Nephron (organoid): ENCODE results near the gene PPP2R2C.

ENCODE experiments used
- H3K27ac Mint-ChIP-seq, 3 experiments: 2 replicates each; pipeline ENCODE4 v1.8.0; 2020; ENCODE audit warnings: mixed read lengths in 3 of 3, mild to moderate bottlenecking in 2 of 3, moderate library complexity in 1 of 3
- H3K27me3 Mint-ChIP-seq: 2 replicates; pipeline ENCODE4 v1.8.0; 2021; ENCODE audit warnings: low read depth, mild to moderate bottlenecking, moderate library complexity, mixed read lengths
- H3K36me3 Mint-ChIP-seq: 2 replicates; pipeline ENCODE4 v1.8.0; 2020; ENCODE audit warnings: low read depth, mixed read lengths
- H3K4me1 Mint-ChIP-seq: 2 replicates; pipeline ENCODE4 v1.8.0; 2020; ENCODE audit warnings: mixed read lengths
- H3K4me3 Mint-ChIP-seq, 3 experiments: 2 replicates each; pipeline ENCODE4 v1.8.0; 2020; ENCODE audit warnings: mild to moderate bottlenecking in 3 of 3, mixed read lengths in 3 of 3, moderate library complexity in 2 of 3
- H3K9me3 Mint-ChIP-seq: 2 replicates; pipeline ENCODE4 v1.8.0; 2020; ENCODE audit warnings: mixed read lengths
- CTCF ChIP-seq, 3 experiments: fragments of 200-600 bp; sonication (generic); IDR thresholded peaks; one replicate each; pipeline ENCODE4 v1.5.0; 2021; ENCODE audit warnings: antibody characterized with exemption in 3 of 3; ENCODE audit not compliant: unreplicated experiment in 3 of 3

The PPP2R2C gene

DNA sequence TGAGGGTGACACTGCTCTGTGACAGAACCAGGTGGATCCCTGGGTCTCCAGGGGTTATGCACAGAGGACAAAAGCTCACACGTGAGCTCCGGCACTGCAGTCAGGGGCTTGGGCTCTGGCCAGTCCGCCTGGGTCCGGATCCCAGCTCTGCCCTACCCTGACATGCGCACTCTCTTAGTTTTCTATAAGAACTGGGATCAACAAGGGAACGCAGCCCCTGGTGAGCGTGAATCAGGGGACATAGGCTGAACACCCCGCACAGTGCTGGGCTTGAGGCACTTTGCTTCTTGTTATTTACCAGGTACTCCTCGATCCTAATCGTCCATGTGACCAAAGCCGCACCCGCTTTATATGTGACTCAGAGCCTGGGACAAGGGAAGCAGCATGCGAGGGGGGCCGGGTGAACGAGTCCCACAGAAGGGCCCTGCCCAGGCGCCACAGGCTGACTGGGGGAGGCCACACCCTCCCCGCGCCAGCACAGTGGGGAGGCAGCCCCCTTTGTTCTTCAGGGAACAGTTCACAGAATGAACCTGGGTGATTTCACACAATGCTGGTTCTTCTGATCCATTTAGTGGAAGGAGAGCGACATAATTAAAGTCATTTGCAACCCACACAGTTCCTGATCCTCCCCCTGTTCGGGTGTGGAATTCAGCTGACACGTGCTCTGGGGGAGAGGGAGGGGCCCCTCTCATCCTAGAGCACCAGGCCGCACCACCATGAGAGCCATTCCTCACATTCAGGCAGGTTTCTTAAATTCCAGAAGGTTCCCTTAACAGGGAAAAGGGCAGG, 147.2 kb downstream of the PPP2R2C start:
- peak overlapping the region in 1 of 3 experiments; percentile 53 for H3K27ac Mint-ChIP-seq
- H3K9me3 Mint-ChIP-seq: peaks cover 3% of the 10 kb centered on the region
- H3K27me3 Mint-ChIP-seq: peaks cover 40% of the 10 kb centered on the region
- no peaks in the 10 kb centered on the region for H3K4me1 Mint-ChIP-seq
- TF ChIP-seq CTCF (IDR thresholded peaks at IDR 0.05; ENCODE audit: unreplicated experiment in 3 of 3): no peak
- no peaks in the 10 kb centered on the region for H3K36me3 Mint-ChIP-seq
- H3K4me3 Mint-ChIP-seq: no peak overlapping the region

DNA sequence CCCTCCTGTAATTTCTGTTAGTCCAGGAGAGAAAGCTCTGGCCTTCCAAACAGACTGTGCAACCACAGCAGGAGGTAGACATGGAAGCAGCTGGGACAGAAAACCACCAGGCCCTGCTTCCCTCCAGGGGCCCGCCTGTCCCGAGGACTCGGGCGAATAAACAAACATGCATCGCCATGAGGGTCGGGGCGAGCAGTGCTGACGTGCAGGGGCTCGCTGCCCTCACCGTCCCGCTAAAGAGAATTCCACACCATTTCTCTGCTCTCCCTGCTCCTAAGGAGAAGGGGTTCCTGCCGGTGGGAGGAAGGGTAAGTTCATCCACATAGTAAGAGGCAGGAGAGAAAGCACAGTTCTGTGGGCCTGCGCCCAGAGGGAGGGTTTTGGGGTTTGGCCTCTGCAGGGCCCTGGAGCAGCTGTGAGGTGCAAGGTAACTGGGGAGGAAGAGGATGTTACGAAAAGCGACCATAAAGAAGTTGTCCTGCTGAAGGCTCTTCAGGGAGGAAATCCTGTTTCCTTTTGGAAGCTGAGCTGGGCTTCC, 147.9 kb downstream of the PPP2R2C start:
- TF ChIP-seq CTCF (IDR thresholded peaks at IDR 0.05; ENCODE audit: unreplicated experiment in 3 of 3): no peak
- no peak overlapping the region for H3K4me3 Mint-ChIP-seq
- peaks cover 3% of the 10 kb centered on the region for H3K9me3 Mint-ChIP-seq
- H3K36me3 Mint-ChIP-seq: no peaks in the 10 kb centered on the region
- H3K27me3 Mint-ChIP-seq: peaks cover 35% of the 10 kb centered on the region
- no peaks in the 10 kb centered on the region for H3K4me1 Mint-ChIP-seq
- peak overlapping the region in 1 of 3 experiments; percentile 53 for H3K27ac Mint-ChIP-seq

DNA sequence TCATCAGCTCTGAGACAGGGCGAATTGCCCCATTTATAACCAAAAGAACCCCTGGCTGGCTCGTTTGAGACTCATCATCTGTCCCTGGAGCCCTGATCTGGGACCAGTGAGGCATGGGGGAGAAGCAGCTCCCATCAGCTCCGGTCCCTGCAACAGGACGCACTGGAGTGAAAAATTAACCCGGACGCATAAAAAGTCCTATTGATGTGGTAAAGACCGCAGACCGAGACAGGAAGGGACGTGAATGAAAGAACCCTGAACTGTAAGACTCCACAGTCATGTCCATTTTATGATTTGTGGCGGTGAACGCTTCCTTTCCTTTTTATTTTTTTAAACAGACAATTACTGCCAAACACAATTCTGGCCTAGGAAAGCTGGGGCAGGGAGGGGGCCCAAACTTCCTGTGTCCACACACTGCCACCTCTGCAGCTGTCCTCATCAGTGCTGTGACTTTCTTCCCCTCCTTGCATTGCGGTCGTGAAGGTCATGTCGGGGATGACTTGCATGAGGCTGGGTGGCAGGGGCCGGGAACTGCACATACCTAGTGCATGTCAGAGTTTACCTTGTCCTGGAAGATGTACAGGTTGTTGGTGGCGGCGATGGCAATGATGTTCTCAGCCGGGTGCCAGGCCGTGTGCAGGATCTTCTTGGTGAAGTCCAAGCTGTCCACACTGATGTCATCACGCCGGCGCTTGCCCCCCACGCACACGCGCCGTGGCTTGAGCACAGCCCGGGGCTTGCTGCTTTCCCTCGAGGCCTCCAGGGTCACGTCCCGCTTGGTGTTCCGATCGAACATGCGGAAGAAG, 149.4 kb downstream of the PPP2R2C start:
- no peak overlapping the region for H3K27ac Mint-ChIP-seq
- H3K4me1 Mint-ChIP-seq: no peaks in the 10 kb centered on the region
- peaks cover 3% of the 10 kb centered on the region for H3K9me3 Mint-ChIP-seq
- no peaks in the 10 kb centered on the region for H3K36me3 Mint-ChIP-seq
- H3K4me3 Mint-ChIP-seq: no peak overlapping the region
- TF ChIP-seq CTCF (IDR thresholded peaks at IDR 0.05; ENCODE audit: unreplicated experiment in 3 of 3): no peak
- H3K27me3 Mint-ChIP-seq: peaks cover 27% of the 10 kb centered on the region

GRCh38 chr4:6322067-6322760, 150.2 kb downstream of the PPP2R2C start:
- Mint-ChIP-seq H3K4me3 (no peak overlapping the region), H3K27me3 (peaks cover 19% of the 10 kb centered on the region), H3K4me1 (no peaks in the 10 kb centered on the region), H3K36me3 (no peaks in the 10 kb centered on the region), H3K27ac (no peak overlapping the region), H3K9me3 (peaks cover 3% of the 10 kb centered on the region)
- no peak for TF ChIP-seq CTCF (IDR thresholded peaks at IDR 0.05; ENCODE audit: unreplicated experiment in 3 of 3)

DNA sequence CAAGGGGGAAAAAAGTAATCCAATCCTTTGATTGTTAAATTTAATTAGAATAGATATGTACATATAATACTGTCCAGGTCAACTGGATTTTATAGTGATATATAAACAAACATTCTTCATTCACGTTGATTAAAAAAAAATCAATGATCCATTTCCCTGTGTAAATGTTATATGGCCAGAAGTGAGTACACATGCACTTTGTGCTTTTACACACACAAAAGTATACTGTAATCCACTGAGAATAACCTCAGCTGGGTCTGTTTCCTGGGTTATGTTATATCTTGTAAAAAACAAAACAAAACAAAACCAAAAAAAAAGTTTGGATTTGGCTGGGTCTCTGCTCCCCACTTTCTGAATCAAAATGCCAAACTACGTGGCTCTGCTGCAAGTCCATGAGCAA, 151.1 kb downstream of the PPP2R2C start:
- no peak overlapping the region for H3K4me3 Mint-ChIP-seq
- peaks cover 3% of the 10 kb centered on the region for H3K9me3 Mint-ChIP-seq
- H3K27ac Mint-ChIP-seq: no peak overlapping the region
- H3K36me3 Mint-ChIP-seq: no peaks in the 10 kb centered on the region
- H3K27me3 Mint-ChIP-seq: peaks cover 16% of the 10 kb centered on the region
- no peak for TF ChIP-seq CTCF (IDR thresholded peaks at IDR 0.05; ENCODE audit: unreplicated experiment in 3 of 3)
- H3K4me1 Mint-ChIP-seq: no peaks in the 10 kb centered on the region
